BLaER1 (cell line): ENCODE results near the gene EGLN1.

Source experiments
- H3K27ac ChIP-seq: shearing (Covaris generic); formaldehyde crosslinking; 2 replicates; pipeline ENCODE4 v1.8.1; 2022
- H3K27me3 ChIP-seq: shearing (Covaris generic); formaldehyde crosslinking; 2 replicates; pipeline ENCODE4 v1.8.1; 2022
- H3K36me3 ChIP-seq: shearing (Covaris generic); formaldehyde crosslinking; 2 replicates; pipeline ENCODE4 v1.8.1; 2022
- H3K4me1 ChIP-seq: shearing (Covaris generic); formaldehyde crosslinking; 2 replicates; pipeline ENCODE4 v1.8.1; 2022
- H3K4me2 ChIP-seq: shearing (Covaris generic); formaldehyde crosslinking; 2 replicates; pipeline ENCODE4 v1.8.1; 2022
- H3K4me3 ChIP-seq: shearing (Covaris generic); formaldehyde crosslinking; 2 replicates; pipeline ENCODE4 v1.8.1; 2022
- H3K9ac ChIP-seq: shearing (Covaris generic); formaldehyde crosslinking; 2 replicates; pipeline ENCODE4 v1.8.1; 2022
- H3K9me3 ChIP-seq: shearing (Covaris generic); formaldehyde crosslinking; 2 replicates; pipeline ENCODE4 v1.8.1; 2022
- H4K20me1 ChIP-seq: shearing (Covaris generic); formaldehyde crosslinking; 2 replicates; pipeline ENCODE4 v1.8.1; 2022
- Cebpa-rat ChIP-seq: shearing (Covaris generic); IDR thresholded peaks from 2 replicates; pipeline ENCODE4 v1.8.1; 2022

Gene EGLN1

DNA sequence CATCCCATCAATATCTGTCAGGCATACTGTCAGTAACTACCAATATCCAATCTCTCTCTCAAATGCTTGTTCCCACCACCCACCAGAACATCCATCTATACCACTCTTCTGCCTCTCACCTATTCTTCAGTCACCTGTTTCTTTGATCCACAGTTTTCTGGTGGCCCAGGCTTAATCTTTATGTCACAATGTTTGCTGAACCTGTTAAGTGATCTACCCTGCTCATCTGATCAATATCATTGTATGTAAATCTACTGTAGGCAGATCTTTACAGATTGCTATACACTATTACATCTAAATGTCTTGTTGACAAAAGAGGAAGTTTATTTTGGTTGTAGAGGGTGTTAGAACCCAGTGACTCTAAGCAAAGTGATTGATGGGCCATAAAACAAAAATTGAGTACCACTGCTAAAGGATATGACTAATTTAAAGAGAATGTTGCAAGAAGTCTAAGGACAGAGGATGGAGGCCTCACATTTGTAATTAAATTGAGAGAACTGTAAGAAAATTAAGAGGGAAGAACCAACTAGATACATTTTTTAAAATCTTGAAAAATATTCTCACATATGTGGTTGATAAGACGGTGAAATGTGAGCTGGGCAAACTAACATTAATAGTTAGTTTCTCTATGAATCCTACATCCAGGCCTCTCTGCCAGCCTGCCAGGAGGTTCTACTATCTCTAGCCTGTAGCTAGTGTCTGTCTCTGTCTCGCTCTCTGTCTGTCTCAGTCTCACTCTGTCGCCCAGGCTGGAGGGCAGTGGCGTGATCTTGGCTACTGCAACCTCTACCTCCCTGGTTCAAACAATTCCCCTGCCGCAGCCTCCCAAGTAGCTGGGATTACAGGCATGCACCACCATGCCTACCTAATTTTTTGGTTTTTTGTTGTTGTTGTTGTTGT lies 34.1 kb downstream of the EGLN1 start:
- H3K4me2 ChIP-seq = 0 out of 2 replicates have a peak overlapping the region, but pooled peaks have one; percentile 4
- H3K4me3 ChIP-seq = no peak overlapping the region
- TF ChIP-seq Cebpa-rat = no peak
- H3K9me3 ChIP-seq = peaks cover 7% of the 10 kb centered on the region; the same call in 1 of the 2 replicates
- peaks cover 94% of the 10 kb centered on the region for H4K20me1 ChIP-seq
- no peak overlapping the region for H3K9ac ChIP-seq
- no peaks in the 10 kb centered on the region for H3K4me1 ChIP-seq
- H3K27ac ChIP-seq = no peak overlapping the region
- H3K36me3 ChIP-seq = peaks cover 60% of the 10 kb centered on the region
- H3K27me3 ChIP-seq = no peaks in the 10 kb centered on the region

DNA sequence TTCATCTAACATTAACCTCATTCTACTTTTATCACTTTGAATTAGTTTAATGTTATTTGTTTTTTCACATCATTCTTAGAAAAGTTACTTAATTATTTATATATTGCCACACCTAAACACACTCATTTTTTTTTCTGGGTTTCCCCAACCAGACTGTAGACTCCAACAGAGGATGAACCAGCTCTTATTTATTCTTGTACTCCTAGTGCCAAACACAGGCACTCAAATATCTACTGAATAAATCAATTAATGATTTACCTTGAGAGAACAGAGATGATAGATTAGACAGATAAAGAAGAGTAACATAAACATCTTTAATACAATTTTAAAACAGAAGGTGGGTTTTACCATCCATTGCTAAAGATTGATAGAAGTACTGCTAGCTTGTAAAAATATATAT lies 35.6 kb downstream of the EGLN1 start:
- TF ChIP-seq Cebpa-rat = no peak
- Histone ChIP-seq H3K4me2 (no peak overlapping the region), H3K4me1 (no peaks in the 10 kb centered on the region), H3K9ac (no peak overlapping the region), H4K20me1 (peaks cover 99% of the 10 kb centered on the region), H3K9me3 (peaks cover 7% of the 10 kb centered on the region; the same call in 1 of the 2 replicates), H3K27ac (no peak overlapping the region), H3K27me3 (no peaks in the 10 kb centered on the region), H3K4me3 (no peak overlapping the region), H3K36me3 (peaks cover 59% of the 10 kb centered on the region)

DNA sequence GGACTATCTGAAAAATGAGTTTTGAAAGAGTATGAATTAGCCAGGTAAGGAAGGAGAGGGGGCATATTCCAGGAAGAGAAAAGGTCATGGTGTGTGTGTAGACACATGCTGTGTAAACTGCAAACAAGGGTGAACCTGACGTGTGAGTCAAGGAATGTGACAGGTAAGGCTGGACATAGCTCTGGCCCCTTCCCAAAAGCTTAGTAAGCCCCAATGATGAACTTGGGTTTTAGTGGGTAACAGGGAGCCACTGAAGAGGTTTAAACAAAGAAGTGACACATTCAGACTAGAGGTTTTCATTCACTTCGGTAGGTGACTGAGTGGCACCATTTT lies 36.7 kb downstream of the EGLN1 start:
- Histone ChIP-seq H3K36me3 (peaks cover 54% of the 10 kb centered on the region), H3K4me2 (no peak overlapping the region), H3K9ac (no peak overlapping the region), H3K4me3 (no peak overlapping the region), H3K9me3 (peaks cover 7% of the 10 kb centered on the region; the same call in 1 of the 2 replicates), H3K27ac (no peak overlapping the region), H3K4me1 (no peaks in the 10 kb centered on the region), H4K20me1 (peaks cover 100% of the 10 kb centered on the region), H3K27me3 (no peaks in the 10 kb centered on the region)
- no peak for TF ChIP-seq Cebpa-rat

DNA sequence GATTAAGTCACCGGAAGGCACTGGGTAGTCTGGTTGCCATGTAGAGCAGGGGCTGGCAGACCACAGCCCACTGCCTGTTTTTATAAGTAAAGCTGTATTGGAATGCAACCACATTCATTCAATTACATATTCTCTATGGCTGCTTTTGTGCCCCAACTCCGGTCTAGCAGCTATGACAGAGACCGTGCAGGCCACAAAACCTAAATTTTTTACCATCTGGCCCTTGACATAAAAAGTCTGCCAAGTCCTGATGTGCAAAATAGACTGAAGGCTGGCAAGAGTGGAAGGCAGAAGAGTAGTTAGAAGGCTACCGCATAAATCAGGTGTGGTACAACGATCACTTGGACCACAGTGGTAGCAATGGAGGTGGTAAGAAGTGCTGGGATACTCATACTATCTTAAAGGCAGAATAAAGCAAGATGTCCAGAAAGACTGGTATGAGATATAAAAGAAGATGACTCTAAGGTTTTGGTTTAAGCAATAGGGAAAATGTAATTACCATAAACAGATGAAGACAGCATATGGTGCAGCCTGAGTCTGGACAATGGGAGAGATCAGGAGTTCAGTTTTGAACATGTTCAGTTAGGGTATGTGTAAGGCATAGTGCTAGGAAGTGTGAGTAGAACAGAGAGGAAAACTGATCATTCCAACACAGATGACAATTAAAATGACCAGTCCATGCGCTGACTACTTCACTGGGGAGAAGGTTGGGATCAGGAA lies 37.2 kb downstream of the EGLN1 start:
- peaks cover 5% of the 10 kb centered on the region; the same call in 1 of the 2 replicates for H3K9me3 ChIP-seq
- no peak overlapping the region for H3K4me2 ChIP-seq
- no peak for TF ChIP-seq Cebpa-rat
- H3K36me3 ChIP-seq = peaks cover 51% of the 10 kb centered on the region
- no peak overlapping the region for H3K9ac ChIP-seq
- no peak overlapping the region for H3K4me3 ChIP-seq
- H3K4me1 ChIP-seq = peaks cover 1% of the 10 kb centered on the region; the same call in 1 of the 2 replicates
- H3K27me3 ChIP-seq = no peaks in the 10 kb centered on the region
- H3K27ac ChIP-seq = no peak overlapping the region
- peaks cover 98% of the 10 kb centered on the region for H4K20me1 ChIP-seq

DNA sequence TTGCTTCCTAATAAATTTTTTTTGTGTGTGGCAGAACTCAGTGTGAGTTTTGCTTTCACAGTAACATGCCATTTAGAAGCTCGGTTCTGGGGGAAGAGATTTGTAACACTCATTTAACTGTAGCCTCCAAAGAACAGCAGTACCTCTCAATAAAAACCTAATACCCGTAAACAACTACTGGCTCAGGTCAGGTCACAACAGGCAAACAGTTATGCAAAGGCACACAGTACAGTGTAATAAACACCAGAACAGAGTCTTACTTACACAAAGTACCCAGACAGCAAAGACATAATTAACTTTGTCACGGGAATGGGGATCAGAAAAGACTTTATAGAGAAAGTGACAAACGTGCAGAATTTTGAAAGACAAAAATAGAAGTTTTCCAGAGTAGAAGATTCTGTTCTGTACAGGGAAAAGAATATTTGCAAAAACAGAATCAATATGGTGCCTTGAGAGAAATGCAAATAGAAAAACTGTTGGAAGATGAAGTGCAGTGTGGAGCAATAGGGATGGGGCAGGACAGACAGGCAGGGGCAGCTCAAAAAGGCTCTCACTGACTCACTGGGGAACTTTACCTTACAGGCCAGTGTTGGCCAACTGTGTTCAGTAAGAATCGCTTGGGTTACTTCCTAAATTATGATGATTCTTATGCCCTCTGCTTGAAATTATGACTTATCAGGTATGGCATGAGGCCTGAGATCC lies 38.8 kb downstream of the EGLN1 start:
- no peak overlapping the region for H3K4me3 ChIP-seq
- no peak overlapping the region for H3K4me2 ChIP-seq
- no peaks in the 10 kb centered on the region for H3K9me3 ChIP-seq
- H3K4me1 ChIP-seq = peaks cover 17% of the 10 kb centered on the region
- no peak overlapping the region for H3K9ac ChIP-seq
- TF ChIP-seq Cebpa-rat = no peak
- H3K27ac ChIP-seq = no peak overlapping the region
- H4K20me1 ChIP-seq = peaks cover 98% of the 10 kb centered on the region
- H3K27me3 ChIP-seq = no peaks in the 10 kb centered on the region
- peaks cover 46% of the 10 kb centered on the region for H3K36me3 ChIP-seq

DNA sequence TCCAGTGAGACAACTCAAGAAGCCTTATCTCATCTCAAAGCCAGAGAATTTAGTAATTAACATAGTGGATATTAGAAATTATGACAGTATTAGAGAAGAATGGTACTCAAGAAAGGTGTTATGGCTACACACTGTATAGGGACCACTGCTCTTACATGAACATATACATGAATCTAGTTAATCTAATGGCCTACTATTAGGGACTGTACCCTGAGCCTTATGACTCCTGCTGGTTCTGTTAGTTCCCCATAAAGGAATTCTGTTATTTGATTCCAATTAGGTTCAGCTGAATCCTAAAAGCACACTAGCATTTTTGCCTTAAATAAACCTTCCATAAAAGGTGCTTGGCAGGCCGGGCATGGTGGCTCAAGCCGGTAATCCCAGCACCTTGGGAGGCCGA lies 39.7 kb downstream of the EGLN1 start:
- H3K27me3 ChIP-seq = no peaks in the 10 kb centered on the region
- no peak for TF ChIP-seq Cebpa-rat
- H4K20me1 ChIP-seq = peaks cover 98% of the 10 kb centered on the region
- H3K4me2 ChIP-seq = no peak overlapping the region
- peaks cover 17% of the 10 kb centered on the region for H3K4me1 ChIP-seq
- H3K9me3 ChIP-seq = no peaks in the 10 kb centered on the region
- peaks cover 41% of the 10 kb centered on the region for H3K36me3 ChIP-seq
- no peak overlapping the region for H3K4me3 ChIP-seq
- no peak overlapping the region for H3K27ac ChIP-seq
- no peak overlapping the region for H3K9ac ChIP-seq

DNA sequence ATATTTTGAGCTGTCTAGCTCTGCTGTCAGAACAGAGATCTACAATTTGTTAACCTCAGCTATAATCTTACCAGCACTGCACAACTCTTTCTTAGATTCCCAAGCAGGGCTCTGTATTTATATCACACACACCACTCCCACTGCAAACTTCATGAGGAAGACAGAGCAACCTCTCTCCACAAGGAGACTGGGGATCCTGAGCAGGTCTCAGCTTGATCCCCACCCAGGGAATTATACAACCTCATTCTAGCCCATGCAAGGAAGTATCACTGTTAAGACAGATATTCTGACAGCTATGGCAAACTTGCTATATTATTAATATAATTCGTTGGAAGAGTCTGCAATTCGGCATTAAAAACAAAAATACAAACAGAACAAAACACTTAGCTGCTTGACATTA lies 40.4 kb downstream of the EGLN1 start:
- Histone ChIP-seq H3K4me2 (no peak overlapping the region), H3K4me1 (peaks cover 17% of the 10 kb centered on the region)

DNA sequence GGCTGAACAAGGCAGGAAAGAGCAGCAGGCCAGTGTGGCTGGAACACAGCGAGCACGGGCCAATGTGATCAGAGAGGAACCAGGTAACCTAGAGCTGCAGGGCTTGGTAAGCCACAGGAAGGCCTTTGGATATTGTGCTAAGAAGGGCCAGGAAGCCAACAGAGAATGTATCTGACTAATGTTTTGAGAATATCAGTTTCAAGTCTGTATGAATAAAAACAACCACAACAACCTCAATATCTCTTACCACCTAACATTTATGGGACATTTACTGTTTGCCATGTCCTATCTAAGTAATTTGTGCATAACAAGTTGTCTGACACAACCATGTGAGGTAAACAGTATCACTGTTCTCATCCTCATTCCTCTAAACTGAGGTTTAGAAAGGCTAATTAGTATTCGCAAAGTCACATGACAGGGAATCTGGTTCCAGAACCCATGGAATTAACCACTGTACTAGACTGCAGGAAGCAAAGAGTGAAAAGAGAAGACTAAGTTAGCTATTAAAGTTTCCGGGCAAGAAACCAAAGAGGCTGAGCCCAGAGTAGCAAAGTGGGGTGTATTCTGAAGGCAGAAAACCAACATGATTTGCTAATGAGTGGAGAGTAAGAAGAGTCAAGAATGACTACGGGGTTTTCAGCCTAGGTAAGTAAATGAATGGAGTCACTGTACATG lies 45.1 kb downstream of the EGLN1 start:
- Histone ChIP-seq H3K9me3 (no peaks in the 10 kb centered on the region), H3K4me2 (no peak overlapping the region), H3K4me3 (no peak overlapping the region), H3K36me3 (peaks cover 27% of the 10 kb centered on the region), H3K4me1 (peaks cover 17% of the 10 kb centered on the region), H3K9ac (no peak overlapping the region), H3K27ac (no peak overlapping the region), H4K20me1 (peaks cover 95% of the 10 kb centered on the region), H3K27me3 (no peaks in the 10 kb centered on the region)
- TF ChIP-seq Cebpa-rat = no peak

More for the DNA sequence above, 40.4 kb downstream of the EGLN1 start:
- Histone ChIP-seq H4K20me1 (peaks cover 98% of the 10 kb centered on the region), H3K27ac (no peak overlapping the region), H3K9me3 (no peaks in the 10 kb centered on the region), H3K36me3 (peaks cover 36% of the 10 kb centered on the region), H3K27me3 (no peaks in the 10 kb centered on the region), H3K4me3 (no peak overlapping the region), H3K9ac (no peak overlapping the region)
- no peak for TF ChIP-seq Cebpa-rat

DNA sequence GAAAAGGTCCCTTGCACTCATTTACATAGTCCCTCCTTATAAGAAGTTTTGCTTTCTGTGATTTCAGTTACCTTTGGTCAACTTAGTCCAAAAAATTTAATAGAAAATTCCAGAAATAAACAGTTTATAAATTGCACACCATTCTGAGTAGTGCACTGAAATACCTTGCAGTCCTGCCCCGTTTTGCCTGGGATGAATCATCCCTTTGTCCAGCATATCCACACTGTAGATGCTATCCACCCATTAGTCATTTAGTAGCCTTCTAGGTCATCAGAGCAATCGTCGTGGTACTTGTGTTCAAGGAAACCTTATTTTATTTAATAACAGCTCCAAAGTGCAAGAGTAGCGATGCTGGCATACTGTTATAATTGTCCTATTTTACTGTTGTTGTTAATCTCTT lies 46.0 kb downstream of the EGLN1 start:
- no peaks in the 10 kb centered on the region for H3K9me3 ChIP-seq
- H3K27ac ChIP-seq = no peak overlapping the region
- H3K4me1 ChIP-seq = peaks cover 17% of the 10 kb centered on the region
- H3K9ac ChIP-seq = no peak overlapping the region
- H3K4me2 ChIP-seq = no peak overlapping the region
- no peak overlapping the region for H3K4me3 ChIP-seq
- H3K36me3 ChIP-seq = peaks cover 34% of the 10 kb centered on the region
- TF ChIP-seq Cebpa-rat = no peak
- H3K27me3 ChIP-seq = no peaks in the 10 kb centered on the region
- H4K20me1 ChIP-seq = peaks cover 95% of the 10 kb centered on the region
